ENCODE measurements around the gene TCAP.
A peak's percentile ranks its signal among the peaks of the same experiment; 100 is the strongest.

Gene TCAP

DNA sequence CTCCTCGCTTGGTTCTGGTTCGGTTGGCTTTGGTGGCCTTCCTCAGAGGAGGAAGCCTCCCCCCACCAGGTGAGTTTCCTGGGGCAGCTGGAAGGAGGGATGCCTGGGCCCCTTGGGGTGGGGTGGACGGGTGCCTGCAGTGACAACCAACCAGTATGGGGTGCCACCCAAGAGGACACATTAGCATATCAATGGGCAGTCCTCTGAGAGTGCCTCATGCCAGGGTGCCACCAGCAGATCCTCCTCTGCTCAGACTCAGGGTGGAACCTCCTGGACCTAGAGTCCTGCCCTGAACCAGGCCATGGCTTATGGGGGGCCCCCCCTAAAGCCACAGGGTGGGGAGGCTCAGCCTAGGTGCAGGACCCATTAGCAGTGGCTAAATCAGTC is 35.7 kb upstream of the TCAP start:
- DNase-seq, result no peak

DNA sequence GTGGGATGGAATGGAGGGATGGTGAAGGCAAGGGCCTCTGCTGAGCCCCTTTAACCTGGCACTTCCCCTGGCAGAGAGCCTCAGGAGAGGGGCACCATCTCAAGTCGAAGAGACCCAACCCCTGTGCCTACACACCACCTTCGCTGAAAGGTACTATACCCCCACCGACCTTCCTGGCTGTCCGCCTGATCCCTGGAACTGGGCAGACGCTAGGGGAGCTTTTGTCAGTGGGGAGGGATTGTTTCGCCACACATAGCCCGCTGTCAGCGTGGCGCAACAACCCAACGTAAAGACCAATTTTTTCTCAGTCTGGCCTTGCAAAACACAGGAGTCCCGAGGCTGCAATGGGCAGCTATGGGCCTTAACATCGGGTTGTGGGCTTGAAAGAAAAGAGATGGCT is 35.3 kb upstream of the TCAP start:
- DNase-seq, result no peak

DNA sequence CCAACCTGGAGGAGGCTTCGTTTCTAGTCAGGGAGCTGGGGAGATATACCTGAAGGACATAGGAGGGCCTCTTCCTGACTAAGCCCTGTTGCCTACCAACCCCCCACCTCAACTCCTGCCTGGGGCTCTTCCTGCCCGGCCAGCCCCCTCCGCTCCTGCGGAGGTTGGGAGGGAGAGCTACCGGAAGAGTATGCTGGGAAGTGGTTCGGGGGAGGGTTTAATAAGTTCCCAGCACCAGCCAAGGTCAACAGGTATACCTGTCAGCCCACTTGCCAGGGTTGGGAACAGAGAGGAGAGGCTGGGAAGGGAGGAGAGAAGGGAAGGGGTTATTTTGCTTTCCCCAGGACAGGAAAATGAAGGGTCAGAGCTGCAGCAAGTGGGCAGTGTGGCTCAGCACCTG is 33.7 kb upstream of the TCAP start:
- no peak for DNase-seq

DNA sequence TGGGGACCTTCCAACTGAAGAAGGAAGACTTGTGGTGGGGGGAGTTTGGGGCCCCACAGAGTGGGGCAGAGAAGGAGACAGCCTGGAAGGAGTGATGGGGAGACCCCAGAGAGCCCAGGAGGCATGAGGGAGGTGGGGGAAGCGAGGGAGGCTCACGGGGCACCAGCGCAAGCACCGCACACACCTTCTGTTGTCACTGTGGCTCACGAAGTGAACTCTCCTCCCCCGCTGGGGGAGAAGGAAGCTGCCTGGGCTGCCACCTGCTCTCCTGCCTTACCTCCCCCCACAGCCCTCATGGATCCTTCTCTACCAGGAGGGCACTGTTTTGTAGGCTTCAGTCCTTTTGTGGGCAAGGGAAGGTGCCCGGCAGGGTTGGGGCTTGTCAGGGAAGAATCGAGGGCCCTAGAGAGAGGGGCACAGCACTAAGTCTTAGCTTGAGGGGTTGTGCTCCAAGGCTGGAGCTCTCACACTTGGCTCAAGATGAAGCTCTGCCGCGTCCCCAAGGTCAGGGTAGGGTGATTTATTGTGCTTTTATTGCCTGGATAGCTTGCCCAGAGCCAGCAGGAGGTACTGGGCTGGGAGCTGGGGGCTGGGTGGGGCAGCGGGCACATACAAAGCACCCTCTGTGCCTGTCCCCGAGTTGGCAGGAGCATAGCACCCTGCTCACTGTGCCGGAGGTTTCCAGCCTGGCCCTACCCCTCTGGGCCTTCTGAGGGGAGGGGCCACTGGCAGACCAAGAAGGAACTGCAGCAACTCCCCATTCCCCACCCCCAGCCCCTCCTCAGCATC is 32.8 kb upstream of the TCAP start:
- no peak for DNase-seq

DNA sequence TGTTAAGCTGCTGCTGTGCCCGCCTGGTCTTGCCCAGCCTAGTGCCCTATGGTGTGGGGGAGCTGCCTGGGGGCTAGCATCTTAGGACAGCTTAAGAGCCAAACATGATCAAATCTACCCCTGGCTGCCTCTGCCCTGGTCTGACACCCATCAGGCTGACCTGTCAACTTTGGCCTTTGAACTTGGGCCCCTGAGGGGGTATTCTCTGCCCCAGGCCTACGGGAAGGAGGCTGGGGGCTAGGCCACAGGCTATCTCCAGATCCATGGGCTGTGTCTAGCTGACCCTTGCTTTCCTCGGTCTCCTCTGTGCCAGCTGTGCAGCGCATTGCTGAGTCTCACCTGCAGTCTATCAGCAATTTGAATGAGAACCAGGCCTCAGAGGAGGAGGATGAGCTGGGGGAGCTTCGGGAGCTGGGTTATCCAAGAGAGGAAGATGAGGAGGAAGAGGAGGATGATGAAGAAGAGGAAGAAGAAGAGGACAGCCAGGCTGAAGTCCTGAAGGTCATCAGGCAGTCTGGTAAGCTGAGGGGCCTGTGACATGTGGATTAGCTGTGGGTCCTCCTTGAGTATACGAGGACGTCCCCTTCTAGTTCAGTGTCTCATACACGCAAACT is 31.5 kb upstream of the TCAP start:
- DNase-seq, result no peak

DNA sequence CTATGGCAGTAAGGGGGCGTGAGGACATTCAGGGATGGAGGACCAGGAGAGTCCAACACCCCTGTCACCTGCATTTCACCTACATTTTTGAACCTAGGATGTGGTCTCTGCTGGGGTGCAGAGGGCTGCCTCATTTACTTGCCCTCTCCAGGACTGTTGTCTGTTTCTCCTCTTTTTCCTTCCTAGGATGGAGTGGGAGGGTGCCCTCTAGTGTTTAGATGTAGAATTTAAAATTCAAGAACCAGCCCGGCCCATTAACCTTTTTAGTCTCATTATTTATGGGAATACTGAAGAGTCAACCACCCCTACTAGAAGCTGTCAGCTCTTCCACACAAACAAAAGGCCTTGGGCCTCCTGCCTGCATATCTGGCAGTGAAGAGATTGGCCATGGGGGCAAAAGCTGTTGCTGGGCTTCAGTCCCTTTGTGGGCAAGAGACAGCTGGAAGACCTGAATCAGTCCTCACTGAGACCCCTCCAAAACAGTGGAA is 30.7 kb upstream of the TCAP start:
- DNase-seq, result peak; percentile 55

DNA sequence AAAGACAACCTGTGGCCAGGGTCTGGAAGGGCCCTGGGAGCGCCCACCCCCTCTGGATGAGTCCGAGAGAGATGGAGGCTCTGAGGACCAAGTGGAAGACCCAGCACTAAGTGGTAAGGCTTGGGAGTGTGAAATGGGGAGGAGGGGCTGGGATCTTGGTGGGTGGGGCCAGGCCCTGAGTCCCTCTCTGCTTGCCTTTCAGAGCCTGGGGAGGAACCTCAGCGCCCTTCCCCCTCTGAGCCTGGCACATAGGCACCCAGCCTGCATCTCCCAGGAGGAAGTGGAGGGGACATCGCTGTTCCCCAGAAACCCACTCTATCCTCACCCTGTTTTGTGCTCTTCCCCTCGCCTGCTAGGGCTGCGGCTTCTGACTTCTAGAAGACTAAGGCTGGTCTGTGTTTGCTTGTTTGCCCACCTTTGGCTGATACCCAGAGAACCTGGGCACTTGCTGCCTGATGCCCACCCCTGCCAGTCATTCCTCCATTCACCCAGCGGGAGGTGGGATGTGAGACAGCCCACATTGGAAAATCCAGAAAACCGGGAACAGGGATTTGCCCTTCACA is 29.5 kb upstream of the TCAP start:
- DNase-seq, result no peak

DNA sequence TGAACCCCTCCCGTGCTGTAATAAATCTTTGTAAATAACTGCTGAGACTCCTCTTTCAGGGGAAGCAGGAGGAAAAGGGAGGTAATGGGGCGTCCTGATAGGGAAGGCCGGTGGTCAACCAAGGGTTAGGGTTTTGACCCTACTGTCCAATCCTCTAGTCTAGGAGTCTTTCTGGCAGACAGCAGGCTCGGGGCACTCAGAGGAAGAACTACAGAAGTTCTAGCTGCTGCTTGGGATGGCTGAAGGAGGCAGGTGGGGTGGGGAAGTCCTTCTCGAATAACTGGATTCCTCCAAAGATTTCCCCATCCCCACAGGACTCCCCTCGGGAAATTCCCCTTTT is 28.6 kb upstream of the TCAP start:
- no peak for DNase-seq

DNA sequence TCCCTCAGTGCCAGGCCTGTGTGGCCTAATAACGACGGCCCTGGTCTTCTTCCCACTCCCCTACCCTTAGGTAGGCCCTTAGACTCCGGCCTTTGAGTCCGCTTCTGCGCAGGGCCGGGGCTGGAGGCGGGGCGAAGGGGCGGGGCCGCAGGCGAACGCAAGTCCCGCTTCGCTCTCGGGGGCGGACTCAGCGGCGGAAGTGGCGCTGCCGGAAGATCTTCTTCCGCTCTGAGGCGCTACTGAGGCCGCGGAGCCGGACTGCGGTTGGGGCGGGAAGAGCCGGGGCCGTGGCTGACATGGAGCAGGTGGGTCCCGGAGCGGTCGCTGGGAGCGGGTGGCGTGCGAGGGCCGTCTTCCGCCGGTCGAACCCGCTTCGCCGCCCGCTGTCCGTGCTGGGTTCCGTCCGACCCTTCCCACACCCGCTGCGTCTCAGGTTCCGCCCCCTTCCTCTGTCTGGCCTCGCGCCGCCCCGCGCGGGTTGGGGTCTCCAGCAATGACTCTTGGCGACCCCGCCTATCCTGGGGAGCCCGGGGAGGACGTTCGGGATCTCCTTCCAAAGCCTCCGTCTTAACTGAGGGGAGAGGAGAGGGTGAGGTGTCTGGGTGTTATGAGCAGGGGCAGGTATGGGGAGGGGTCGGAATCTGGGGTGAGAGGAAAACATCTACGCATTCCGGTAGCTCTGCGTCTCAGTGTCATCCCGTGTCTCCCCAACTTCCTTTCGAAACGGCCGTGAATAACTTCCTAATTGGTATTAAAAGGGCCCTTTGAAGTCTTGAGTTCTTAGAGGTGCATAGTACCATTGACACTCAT is 28.0 kb upstream of the TCAP start, which contains the start of gene STARD3:
Gene STARD3, plus strand, starts transcription at position 218 of the 810 bp plus-strand sequence. CDS start 16,388 bp downstream, outside the sequence.
- peak; percentile 91 for DNase-seq

DNA sequence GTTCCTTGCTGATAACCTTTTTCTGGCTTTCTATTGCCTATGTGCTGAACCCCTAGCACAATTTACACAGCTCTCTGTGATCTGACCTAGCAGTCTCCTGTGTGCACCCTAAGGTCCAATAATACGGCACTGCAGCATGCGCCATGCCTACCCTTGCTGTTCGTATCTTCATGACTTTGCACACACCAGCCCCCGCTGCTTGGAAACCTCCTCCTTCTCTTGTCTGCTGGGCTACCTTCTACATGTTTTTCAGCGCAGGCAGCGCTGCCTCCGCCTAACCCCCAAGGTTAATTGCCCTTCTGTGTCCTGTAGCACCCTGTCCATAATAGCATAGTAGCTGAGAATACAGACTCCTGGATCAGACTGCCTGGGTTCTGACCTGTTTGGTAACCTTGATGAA is 26.8 kb upstream of the TCAP start:
- no peak for DNase-seq

DNA sequence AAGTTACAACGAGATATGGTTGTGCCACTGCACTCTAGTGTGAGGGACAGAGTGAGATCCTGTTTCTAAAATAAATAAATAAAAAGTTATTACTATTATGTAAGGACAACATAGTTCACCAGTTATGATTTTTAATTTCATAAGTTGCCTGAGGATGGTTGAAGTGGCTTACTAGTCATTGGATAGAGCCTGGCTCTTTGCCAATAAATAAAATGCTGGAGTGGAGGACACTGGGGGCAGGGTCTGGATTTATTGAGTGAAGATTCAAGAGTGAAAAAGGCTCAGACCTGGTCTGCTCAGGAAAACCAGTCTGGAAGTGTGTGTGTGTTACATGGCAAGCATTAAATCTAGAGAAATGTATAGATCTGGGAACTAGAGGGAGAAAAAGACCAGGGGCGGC is 26.1 kb upstream of the TCAP start:
- DNase-seq, result no peak

DNA sequence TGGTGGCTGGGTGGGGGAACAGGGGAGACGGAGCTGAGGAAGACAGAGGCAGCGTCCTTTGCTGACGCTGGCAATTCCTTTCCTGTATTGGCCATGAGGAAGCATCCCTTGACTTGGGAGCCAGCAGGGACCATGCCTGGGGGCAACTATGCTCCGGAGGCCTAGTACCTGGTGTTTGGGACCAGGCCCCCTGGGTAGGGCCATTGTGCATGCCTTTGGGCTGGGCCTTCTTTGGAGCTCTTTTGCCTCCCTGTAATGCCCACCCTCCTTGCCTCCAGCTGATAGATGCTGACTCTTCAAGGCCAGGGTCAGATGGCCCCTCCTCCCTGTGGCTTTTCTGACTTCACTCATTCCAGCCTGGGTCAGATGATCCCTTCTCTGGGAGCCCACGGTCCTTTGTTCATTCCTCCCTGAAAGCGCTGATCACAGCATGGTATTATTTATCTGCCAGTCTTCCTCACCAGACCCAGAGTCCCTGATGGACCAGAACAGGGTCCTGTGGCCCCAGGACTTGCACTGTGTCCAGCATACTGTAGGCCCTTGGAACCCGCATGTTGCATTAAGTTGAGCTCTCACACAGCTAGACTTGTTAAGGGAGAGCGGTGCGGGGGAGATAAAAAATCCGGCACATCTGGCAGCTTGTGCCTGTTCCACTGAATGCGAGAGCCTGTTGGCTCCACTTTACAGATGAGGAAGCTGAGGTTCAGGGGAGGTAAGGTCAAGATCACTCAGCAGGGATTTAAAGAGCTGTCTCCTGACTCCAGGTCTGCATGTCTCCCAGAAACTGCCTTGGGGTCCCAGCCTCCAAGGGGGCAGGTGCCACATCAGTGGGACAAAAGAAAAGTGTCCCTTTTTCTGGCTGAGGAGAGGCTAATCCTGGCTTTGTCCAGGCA is 25.3 kb upstream of the TCAP start:
- DNase-seq, result no peak

DNA sequence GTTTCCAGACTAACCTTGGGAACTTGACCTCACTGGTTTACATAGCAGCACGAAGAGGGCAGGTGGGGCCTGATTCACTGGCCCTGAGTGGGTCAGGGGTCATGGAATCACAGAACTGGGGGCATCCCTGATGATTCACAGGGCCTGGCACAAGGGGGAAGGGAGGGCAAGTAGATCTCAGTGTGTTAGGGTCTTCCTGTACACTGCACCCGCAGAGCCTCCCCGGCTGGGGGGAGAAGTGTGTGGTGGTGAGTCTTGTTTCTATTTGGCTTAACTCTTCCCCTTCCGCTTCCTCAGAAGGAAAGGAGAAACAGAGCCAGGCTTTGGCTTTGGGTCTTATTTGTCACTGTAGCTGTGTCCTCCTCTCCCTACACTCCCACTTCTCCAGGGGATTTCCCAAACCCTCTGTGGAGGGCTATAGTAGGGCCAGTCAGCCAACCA is 24.5 kb upstream of the TCAP start:
- DNase-seq, result no peak

DNA sequence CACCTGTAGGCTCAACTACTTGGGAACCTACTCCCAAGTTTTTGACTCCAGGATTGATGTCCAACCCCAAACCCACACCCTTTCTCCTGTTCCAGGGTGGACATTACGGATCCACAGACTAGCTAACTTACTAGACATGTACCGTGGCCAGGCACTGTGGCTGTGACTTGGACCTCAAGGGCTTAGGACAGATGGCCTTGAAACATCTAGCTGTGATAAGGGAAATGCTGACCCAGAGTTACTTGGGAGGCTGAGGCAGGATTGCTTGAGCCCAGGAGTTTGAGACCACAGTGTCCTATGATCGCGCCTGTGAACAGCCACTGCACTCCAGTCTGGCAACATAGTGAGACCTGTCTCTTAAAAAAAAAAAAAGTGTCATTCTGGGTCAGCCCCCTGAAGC is 24.1 kb upstream of the TCAP start:
- DNase-seq, result no peak

DNA sequence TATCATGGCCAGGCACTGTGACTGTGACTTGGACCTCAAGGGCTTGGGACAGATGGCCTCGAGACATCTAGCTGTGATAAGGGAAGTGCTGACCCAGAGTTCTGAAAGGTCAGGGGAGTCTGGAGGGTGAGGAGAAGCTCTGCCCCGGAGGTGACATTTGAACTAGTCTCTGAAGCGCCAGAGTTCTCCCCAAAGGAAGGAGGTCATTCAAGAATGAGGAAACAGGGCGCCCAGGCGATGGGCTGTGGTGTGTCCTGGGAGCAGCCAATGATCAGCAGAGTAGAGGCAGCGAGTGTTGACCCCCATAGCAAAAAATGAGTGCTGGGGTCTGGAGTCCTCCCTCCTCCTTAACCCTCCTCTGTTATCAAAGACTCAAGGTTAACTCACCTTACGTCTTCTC is 23.3 kb upstream of the TCAP start:
- DNase-seq, result no peak

DNA sequence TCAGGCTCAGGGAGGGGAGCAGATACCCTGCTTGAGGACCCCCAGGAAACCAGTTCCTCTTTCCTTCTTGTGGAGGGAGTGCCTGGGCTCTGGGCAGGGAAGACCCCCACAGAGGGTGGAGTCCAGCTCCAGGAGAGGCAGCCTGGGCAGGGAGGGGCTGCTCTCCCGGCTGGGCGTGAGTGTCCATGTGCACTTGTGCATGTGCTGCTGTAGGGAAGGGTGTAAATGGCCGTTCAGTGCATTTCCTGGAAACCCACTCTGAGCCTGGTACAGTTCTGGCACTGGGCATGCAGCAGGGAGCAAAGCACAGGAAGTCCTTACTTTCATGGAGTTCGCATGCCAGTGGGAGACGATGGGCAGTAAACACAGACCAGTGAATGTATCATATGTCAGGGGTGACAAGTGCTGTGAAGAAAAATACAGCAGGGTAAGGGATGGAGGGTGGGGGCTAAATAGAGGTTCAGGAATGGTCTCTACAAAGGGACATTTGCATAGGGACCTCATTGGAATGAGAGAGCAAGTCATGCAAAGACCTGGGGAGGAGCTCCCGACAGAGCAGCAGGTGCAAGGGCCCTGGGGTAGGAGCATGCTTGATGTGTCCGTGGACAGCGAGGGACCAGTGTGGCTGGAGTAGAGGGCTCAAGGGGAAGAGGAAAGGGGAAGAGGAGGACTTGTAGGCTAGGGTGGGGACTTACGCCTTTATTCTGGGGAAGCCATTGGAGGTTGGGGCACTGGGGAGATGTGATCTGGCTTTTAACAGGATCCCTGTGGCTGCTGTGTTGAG is 22.7 kb upstream of the TCAP start:
- no peak for DNase-seq

DNA sequence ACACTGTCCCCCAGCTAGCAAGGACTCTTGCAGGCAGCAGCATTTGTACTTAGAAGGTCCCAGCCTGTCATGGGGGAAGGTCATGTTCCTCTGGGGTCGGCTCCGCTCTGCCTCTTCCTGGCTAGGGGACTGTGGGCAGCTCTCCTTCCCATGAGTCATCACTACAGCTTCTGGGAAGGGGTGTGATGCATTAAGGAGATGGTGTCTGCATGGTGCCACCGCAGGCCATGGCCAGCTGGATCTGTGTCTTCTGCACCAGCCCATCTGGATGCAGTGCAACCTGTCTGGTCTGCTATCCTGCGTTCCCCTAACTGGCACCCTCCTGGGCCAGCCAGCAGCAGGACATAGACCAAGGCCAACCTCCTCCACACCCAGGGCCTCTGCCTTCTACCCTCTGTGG is 21.9 kb upstream of the TCAP start:
- no peak for DNase-seq

DNA sequence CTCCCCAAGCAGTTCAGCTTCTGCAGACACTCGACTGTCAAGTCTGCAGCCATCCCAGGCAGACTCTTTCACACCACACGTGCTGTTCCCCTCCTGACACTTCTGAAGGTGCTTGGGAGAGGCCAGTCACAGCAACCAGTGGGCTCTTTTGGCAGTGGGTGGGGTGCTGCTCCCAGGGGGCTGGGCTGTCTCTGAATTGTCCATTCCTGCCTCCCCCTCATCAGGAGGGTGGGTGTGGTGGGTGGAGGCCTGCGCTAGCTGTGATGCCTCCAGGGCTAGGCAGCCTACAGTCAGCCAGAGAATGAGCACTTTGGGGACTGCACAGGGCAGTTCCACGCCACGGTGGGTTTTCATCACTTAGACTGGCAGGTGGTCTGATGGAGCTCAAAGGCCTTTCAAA is 17.9 kb upstream of the TCAP start:
- no peak for DNase-seq

DNA sequence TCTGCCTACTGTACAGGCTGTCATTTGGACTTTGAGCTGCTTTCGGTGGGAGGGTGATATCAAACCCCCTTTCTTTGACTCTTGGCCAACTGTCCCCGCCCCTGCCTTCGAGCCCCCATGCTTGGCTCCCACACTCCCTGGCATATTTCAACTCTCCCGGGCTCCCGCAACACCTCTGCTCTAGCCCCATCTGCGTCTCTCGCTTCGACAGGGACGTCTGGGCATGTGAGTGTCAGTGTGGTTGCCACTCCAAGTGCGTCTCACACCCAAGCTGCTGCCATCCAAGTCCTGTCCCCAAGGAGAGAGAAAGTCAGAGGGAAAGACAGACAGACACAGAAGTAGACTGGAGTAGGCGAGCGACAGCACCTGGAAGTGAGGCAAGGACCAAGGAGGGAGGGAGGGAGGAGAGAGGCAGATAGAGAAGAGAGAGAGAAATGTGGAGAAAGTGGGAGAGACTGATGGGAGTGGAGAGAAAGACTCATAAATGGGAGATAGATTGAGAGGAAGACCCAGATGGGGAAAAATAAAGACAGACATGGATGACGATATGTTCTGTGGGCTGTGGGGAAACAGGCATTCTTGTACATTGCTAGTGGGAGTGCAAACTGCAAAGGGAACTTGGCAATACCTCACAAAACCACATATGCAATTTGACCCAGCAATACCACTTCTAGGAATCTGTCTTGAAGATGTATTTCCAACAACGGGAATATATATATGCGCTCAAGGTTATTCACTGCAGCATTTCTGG is 16.4 kb upstream of the TCAP start:
- no peak for DNase-seq

DNA sequence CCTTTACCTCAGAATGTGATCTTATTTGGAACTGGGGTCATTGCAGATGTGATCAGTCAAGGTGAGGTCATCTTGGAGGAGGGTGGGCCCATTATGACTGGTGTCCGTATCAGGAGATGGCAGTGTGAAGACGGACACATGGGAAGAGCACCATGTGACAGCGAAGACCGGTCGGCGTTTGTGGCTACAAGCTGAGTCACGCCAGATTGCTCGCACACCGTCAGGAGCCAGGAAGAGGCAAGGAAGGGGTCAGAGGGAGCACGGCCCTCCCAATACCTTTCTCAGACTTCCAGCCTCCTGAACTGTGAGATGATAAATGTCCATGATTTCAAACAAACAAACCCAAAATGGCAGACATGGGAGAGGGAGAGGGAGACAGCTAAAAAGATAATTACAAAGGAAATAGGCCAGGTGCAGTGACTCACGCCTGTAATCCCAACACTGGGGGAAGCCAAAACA is 15.0 kb upstream of the TCAP start:
- DNase-seq, result no peak
